GM21576 (cell line): ENCODE data around the gene FAF1.
"Not testable (repeated sequence)": the region's sequence is repeated elsewhere in the genome, so short reads cannot be mapped to it uniquely, and the experiment has no call there.

ENCODE experiments used
- ATAC-seq: cut with Tn5 transposase; IDR thresholded peaks from one replicate; pipeline ENCODE4 v1.9.1; 2021; ENCODE audit warnings: mild to moderate bottlenecking, moderate library complexity; ENCODE audit not compliant: unreplicated experiment

Gene FAF1

DNA sequence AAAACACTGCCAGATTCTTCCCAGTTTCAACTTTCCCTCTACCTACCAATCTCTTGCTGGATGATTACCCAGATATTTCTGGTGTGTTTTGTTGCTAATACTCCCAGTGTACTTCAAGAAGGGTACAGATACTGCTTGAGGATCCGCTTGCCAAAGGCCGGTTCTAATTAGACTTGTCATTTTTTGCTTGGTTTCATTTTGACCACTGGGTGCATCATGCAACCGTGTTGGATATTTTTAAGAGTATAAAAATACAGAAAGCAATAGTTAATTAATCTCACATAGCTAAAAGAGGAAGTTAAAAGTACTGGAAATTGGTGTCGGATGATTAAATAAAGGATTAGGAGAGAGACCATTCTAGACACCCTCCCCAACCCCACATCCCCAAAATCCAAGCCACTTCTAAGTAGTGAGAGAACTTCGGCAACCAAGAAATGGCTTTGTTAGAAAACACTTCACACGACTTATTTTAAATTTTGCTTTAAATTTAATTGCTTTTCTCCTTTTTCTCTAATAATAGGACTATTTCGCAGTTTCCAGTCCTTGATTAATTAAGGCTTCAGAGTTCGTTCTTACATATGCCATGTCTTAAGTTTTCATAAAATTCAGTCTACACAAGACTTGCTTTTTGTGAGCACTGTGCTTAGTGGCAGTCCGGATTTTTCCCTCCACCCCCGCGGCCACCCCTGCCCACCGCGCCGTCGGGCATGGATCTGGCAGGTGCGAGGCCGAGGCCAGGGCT, 7.5 kb upstream of the FAF1 start:
- ATAC-seq: no peak

DNA sequence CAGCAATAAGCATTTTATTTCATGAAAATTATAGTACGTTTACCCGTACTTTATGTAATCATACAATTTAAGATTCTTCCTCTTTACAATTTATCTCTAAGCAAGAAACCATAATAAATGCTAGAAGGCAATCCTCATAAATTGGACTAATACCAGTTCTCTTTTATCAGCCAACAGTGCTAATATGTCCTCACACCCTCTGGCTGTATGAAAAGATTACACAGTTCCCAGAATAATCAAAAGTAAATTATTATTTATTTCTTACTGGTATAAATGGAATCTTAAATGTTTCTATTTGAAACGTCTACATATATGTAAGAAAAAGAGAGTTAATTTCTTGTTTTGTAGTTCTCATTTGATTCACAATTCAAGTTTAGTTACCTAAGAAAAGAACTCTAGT, 6.9 kb upstream of the FAF1 start:
- no peak for ATAC-seq

DNA sequence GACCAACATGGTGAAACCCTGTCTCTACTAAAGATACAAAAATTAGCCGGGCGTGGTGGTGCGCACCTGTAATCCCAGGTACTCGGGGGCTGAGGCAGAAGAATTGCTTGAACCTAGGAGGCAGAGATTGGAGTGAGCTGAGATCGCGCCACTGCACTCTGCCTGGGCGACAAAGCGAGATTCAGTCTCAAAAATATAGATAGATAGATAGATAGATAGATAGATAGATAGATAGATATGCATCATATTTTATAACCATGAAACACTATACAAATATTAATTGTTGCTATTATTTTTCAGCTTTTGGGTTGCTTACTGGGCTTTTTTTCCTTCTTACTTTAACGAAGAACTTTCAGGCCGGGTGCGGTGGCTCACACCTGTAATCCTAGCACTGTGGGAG, 4.8 kb upstream of the FAF1 start:
- no peak for ATAC-seq

DNA sequence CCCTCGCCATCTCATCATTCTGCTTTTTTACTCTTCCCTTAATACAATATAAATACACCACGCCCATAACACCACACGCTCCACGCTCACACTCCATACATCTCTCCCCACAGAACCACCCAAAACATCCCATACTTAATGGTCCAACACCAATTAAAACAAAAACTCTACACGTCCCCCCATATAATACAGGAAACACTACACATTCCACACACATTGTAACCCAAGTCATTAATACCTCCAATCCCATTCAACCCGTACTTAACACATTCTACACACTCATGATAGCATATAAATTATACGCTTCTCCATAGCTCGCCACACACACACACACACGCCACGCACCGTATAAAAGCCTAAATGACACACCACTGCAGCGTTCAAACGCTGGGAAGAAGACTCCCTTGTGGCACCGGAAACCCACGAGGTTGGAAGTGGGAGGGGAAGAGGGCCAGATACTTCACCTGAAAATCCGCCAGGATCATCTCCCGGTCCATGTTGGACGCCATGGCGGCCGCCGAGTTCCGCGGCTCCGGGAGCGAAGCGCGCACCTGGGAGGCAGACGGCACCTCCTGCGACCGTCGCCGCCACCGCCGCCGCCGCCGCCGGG, 659 bp downstream of the FAF1 start:
- peak; percentile 15 for ATAC-seq

DNA sequence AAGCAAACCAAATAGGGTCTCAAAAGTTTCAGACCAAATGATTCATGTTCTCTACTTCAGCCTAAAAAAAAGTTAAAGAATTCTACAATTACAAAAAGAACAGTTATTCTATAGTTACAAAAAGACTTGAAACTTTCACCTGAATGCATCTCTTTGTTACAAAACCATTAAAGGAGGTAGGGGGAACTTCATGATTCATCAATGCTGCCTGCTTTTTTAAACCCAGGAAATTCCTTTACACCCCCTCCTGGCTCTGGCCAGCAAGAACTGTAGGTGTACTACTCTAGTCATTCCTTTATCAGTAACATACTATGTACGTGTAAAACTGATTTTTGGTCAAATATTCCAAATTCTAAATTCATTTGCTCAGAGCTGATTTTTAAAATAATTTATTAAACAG, 5.0 kb downstream of the FAF1 start:
- no peak for ATAC-seq

DNA sequence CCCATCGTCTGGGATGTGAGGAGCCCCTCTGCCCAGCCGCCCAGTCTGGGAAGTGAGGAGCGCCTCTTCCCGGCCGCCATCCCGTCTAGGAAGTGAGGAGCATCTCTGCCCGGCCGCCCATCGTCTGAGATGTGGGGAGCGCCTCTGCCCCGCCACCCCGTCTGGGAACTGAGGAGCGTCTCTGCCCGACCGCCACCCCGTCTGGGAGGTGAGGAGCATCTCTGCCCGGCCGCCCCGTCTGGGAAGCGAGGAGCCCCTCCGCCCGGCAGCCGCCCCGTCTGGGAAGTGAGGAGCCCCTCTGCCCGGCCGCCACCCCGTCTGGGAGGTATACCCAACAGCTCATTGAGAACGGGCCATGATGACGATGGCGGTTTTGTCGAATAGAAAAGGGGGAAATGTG, 7.5 kb downstream of the FAF1 start:
- ATAC-seq: not testable (repeated sequence)

DNA sequence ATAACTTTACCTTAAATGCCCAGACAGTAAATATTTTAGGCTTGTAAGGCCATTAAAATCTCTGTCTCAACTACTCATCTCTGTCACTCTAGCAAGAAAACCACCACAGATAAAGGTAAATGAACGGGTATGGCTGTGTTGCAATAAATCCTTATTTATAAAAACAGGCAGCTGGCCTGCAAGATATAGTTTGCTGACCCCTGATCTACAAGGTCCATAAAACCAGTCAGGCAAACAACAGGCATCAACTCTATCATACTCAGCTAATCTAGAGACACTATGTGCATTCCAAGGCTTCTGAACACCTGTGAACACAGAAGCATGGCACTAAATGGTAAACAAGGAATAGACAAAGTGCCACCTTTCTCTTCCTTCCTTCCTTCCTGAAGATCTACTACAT, 9.7 kb downstream of the FAF1 start:
- no peak for ATAC-seq

DNA sequence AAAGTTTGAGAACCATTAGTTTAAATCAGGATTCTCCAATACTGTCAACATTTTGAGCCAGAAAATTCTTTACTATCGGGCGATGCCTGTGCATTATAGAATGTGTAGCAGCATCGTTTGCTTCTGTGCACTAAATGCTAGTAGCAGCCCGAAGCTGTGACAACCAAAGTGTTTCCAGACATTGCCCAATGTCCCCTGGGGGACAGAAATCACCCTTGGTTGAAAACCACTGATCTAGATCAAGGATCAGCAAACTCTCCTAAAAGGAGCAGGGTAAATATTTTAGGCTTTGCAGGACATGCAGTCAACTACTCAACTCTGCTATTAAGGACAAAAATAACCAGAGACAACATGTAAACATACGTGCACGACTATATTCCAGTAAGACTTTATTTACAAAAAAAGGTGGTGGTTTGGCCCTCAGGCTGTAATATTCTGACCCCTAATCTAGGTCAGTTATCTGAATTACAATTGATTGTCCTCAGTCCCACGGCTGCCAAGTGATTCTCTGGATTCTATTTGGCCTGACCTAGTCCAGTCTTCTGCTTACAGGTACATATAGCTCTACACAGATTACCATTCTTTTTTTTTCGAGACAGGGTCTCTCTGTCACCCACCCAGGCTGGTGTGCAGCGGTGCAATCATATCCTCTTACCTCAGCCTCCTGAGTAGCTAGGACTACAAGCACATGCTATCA, 10.6 kb downstream of the FAF1 start:
- no peak for ATAC-seq

DNA sequence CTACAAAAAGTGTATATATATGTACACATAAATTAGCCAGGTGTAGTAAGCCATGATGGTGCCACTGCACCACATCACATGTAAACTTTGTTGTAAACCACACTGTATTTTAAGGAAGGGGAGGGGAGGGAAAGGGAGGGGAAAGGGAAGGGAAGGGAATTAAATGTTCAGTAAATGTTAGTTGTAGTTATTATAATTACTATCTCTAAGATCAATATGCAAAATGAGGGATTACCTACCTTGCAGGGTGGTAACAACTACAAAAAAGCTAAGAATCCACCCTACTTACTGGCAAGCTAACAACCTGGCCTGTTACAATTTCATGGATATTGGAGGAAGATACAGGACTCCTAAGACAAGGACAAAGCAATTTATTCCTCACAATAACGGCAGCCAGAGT, 17.7 kb downstream of the FAF1 start:
- ATAC-seq: no peak

DNA sequence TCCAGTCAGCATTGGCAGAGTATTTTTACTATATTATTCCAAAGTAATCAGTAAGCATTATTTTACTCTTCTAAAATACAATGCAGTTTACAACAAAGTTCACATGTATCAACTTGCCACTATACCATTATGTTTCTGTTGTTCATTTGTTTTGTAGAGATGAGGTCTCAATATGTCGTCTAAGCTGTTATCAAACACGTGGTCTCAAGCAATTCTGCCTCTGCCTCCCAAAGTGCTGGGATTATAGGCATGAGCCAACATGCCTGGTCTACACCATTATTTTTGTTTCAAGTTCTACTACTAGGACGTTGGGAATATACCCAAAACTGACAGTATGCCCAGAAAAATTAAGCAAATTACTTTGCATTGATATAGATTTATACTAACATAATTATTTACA, 19.8 kb downstream of the FAF1 start:
- ATAC-seq: no peak

DNA sequence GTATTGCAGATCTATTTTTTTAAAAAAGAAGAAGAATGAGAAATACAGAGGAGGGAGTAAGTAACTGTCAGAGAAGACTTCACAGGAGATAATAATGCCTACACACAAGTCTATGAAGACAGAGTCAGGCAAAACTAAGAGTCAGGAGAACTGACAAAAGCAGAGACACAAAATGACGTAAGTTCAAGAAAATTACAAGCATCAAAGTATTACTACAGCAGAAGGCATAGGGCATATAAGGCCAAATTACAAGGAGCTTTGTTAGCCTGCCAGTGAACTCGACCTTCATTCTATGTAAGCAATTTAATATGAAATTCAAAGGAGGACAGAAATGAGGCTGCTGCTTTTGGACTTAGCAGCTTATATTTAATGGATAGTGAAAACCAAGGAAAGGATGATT, 23.7 kb downstream of the FAF1 start:
- ATAC-seq: no peak

DNA sequence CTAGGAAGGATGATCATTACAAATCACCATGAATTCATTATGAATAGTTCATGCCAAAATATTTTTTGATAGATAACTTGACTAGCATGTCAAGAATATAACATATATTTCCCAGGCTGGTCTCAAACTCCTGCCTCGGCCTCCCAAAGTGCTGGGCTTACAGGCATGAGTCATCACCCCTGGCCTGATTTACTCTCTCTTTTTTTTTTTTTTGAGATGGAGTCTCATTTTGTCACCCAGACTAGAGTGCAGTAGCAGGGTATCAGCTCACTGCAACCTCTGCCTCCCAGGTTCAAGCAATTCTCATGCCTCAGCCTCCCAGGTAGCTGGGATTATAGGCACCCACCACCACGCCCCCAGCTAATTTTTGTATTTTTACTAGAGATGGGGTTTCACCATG, 24.8 kb downstream of the FAF1 start:
- not testable (repeated sequence) for ATAC-seq

DNA sequence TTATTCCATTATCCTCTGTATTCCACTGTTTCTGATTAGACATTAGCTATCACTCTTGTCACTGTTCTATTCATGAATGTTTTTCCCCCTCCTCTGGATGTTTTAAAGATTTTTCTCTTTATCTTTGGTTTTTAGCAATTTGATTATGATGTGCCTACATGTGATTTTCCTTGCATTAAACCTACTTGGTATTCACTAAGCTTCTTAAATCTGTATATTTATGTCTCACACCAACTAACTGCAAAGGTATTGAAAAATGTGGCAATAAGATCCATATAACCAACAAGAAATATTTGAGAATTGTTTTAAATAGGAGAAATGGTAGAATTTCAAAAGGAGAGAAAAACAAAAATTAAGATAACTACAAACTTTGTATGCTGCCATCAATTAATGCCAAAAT, 25.2 kb downstream of the FAF1 start:
- ATAC-seq: no peak

DNA sequence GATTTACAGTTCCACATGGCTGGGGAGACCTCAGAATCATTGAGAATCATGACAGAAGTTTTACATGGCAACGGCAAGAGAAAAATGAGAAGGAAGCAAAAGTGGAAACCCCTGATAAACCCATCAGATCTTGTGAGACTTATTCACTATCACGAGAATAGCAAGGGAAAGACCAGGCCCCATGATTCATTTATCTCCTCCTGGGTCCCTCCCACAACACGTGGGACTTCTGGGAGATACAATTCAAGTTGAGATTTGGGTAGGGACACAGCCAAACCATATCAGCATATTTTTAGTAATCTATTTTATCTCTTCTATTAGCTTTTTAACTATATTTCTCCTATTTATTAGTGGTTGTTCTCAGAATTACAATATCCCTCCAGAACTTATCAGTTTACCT, 26.3 kb downstream of the FAF1 start:
- not testable (repeated sequence) for ATAC-seq

DNA sequence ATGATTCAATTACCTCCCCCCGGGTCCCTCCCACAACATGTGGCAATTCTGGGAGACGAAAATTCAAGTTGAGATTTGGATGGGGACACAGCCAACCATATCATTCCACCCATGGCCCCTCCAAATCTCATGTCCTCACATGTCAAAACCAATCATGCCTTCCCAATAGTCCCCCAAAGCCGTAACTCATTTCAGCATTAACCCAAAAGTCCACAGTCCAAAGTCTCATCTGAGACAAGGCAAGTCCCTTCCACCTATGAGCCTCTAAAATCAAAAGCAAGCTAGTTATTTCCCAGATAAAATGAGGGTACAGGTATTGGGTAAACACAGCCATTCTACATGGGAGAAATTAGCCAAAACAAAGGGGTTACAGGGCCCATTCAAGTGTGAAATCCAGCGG, 28.0 kb downstream of the FAF1 start:
- ATAC-seq: not testable (repeated sequence)

DNA sequence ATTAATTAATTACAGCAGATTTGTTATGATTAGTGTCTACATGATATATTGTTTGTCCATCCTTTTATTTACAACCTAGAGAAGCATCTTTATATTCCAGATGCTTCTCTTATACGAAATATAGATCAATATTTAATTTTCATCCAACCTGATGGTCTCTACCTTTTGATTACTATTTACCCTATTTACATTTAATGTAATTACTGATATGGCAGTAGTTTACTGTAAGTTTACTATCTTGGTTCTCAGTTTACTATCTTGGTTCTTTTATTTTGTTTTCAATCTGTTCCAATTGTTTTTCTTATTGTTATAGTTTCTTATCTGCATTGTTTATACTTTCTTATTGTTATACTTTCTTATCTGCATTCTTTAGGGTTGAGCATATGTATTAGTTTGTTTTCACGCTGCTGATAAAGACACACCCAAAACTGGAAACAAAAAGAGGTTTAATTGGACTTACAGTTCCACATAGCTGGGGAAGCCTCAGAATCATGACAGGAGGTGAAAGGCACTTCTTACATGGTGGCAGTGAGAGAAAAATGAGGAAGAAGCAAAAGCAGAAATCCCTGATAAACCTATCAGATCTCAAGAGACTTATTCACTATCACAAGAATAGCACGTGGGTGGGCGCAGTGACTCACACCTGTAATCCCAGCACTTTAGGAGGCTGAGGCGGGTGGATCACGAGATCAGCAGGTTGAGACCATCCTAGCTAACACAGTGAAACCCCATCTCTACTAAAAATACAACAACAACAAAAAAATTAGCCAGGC, 28.9 kb downstream of the FAF1 start:
- no peak for ATAC-seq

DNA sequence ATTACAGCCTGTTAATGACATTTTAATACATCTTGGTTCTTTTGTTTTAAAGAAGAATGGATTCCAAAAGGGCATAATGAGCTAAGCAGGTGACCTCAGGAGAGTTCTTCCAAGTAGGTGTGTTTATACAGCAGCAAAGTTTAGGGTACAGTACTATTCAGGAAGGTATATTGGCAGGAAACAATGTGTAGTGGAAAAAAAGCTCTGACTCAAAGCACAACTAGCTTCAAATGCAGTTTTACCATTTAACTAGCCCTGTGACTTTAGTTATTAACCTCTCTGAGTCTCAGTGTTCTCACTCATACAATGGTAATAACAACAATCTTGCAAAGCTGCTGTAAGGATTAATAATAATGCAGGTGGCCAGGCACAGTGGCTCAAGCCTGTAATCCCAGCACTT, 29.9 kb downstream of the FAF1 start:
- peak; percentile 66 for ATAC-seq

DNA sequence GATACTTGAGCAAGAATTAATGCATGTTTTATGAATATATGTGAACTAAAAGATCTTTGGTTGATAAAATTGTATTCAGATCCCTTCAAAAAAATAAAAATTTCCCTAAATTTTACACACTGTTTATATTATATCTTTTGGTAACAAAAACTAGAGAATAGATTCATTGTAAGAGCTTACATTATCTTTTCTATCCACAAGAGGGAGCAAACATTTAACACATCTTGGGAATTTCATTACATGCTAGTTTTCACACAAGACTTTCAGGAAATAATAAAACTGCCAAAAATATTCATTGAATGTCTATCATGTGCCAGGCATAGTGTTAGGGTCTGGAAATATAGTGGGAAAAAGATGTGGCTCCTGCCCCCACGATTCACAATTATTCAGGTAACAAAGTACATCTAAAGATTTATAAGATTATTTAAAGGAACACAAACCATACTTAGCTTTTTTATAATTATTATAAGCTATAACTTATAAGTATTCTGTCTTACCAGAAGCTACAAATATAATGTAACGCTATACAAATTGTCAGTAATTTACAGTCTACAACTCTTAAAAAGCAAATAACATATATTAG, 30.6 kb downstream of the FAF1 start:
- ATAC-seq: no peak

DNA sequence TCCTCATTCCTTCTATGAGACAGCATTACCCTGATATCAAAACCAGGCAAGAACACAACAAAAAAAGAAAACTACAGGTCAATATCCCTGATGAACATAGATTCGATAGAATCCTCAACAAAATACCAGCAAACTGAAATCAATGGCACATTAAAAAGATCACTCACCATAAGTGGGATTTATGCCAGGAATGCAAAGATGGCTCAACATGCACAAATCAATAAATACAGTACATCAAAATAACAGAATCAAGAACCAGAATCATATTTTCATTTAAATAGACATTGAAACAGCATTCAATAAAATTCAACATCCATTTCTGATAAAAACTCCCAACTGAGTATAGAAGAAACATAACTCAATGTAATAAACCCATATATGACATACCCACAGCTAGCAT, 36.5 kb downstream of the FAF1 start:
- ATAC-seq: no peak

DNA sequence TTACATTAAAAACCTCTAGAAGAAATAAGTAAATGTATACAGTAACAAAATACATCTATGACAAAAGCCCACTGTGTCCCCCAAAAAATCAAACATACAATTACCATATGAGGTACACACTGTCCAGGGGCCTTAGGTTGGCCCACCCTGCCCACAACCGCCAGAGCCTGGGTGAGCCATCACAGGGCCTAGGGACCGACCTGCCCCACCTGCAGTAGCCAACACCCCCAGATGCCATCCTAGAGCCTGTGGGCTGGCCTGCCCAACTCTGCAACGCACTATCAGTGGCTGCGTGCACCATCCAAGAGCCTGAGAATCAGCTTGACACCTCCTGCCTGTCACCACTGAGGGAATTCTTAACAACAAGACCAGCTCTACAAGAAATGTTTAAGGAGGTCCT, 39.0 kb downstream of the FAF1 start:
- ATAC-seq: no peak

DNA sequence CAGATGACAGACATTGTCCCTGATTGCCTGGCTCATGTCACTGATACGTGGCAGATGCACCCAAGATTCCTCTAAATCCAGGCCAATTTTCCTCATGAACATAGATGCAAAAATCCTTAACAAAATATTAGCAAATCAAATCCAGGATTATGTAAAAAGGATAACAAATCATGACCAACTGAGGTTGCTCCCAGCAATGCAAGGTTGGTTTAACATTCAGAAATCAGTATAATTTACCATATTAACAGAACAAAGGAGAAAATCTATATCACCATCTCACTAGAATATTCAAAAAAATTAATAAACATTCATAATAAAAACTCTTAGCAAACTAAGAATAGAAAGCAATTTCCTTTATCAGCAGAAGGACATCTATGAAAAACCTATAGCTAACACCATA, 39.7 kb downstream of the FAF1 start:
- no peak for ATAC-seq
